GM18951 (cell line): Measurements from ENCODE around the gene NDUFB10.

Source experiments
- POLR2A ChIP-seq: IDR thresholded peaks from 4 replicates; pipeline ENCODE4 v1.6.1; 2011; ENCODE audit warnings: mild to moderate bottlenecking; ENCODE audit not compliant: insufficient read length, insufficient read depth; ENCODE audit errors: extremely low read depth
- in situ Hi-C: fragments of 300-500 bp; cut with MboI; formaldehyde crosslinking; loops from one replicate; pipeline ENCODE4 v1.12.0; 2022; ENCODE audit warnings: low sequenced_read_pairs, mixed read lengths, inconsistent platforms; ENCODE audit not compliant: unreplicated experiment

The NDUFB10 gene

DNA sequence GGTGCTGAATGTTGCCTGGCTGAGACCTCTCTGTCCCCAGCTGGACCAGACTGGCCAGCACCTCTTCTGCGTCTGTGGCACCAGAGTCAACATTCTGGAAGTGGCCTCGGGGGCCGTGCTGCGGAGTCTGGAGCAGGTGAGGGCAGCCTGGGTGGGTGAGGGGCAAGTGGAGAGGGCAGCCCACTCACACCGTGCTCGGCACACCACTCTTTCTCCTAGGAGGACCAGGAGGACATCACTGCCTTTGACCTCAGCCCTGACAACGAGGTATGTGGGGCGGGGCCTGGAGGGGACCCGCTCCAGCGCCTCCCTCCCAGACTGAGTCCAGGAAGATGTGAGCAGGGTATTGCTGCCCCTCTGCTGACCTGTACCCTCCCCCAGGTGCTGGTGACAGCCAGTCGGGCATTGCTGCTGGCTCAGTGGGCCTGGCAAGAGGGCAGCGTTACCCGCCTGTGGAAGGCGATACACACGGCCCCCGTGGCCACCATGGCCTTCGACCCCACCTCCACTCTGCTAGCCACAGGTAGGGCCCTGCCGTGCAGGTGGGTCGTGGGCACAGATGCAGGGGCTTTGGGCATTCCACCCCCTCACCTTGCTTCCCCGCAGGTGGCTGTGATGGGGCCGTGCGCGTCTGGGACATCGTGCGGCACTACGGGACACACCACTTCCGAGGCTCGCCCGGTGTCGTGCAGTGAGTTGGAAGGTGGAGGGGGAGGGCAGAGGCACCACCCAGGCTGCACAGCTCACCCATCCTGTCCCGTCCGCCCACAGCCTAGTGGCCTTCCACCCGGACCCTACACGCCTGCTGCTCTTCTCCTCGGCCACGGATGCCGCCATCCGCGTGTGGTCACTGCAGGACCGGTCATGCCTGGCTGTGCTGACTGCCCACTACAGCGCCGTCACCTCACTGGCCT, 15.1 kb downstream of the NDUFB10 start:
- TF ChIP-seq POLR2A: no peak
- in situ Hi-C loops: no loop called here

DNA sequence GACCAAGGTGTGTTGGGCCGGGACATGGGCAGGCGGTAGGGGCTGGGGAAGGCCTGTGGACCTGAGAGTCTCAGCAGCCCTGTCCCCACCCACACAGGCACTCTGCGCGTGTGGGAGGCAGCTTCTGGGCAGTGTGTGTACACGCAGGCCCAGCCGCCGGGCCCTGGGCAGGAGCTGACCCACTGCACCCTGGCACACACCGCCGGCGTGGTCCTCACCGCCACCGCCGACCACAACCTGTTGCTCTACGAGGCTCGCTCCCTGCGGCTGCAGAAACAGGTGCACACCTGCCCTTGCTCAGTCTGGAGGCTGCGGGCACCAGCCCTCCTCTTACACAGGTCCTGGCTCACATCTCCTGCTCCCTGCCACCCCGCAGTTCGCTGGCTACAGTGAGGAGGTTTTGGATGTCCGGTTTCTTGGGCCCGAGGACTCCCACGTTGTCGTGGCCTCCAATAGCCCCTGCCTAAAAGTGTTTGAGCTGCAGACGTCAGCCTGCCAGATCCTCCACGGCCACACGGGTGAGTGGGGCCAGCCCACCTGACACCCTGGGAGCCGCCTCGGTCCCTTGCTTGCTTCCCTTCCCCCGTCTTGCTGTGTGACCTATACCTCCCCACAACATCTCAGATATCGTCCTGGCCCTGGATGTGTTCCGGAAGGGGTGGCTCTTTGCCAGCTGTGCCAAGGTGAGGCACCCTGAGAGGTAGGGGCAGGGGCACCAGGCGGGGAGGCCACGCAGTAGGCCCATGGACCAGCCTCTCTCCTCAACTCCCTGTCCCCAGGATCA, 16.3 kb downstream of the NDUFB10 start:
- in situ Hi-C loops: no loop called here
- no peak for TF ChIP-seq POLR2A

DNA sequence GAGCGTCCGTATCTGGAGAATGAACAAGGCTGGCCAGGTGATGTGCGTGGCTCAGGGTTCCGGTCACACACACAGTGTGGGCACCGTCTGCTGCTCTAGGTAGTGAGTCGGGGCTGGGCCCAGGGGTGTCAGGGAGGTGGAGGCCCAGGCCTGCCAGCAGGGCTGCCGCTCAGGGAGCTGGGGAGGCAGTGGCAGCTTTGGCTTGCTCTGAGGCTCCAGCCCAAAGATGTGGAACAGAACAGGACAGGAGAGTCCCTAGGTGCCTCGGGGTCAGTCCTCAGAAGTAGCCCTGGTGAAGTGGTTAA, 16.8 kb downstream of the NDUFB10 start:
- TF ChIP-seq POLR2A: no peak
- in situ Hi-C loops: no loop called here

DNA sequence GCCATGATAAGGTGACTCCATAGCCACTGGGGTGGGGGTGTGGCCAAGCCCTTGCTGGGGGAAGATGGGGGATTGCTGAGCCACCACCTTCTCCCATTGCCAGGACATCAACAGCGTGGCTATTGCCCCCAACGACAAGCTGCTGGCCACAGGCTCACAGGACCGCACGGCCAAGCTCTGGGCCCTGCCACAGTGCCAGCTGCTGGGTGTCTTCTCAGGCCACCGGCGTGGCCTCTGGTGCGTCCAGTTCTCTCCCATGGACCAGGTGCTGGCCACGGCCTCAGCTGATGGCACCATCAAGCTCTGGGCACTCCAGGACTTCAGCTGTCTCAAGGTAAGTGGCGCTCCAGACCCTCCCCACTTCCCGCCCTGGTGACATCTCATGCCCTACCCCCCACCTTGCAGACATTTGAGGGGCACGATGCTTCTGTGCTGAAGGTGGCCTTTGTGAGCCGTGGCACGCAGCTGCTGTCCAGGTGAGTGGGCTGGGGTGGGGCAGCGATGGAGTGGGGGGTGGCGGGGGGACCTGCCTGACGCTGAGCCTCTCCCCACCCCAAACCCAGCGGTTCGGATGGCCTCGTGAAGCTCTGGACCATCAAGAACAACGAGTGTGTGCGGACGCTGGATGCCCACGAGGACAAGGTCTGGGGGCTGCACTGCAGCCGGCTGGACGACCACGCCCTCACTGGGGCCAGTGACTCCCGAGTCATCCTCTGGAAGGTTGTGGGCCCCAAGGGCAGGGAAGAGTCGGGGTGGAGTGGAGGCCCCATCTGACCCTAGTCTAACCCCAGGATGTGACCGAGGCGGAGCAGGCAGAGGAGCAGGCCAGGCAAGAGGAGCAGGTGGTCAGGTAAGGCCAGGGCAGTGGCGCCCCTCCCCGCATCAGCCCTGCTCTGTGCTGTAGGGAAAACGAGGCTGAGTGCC, 17.9 kb downstream of the NDUFB10 start:
- in situ Hi-C loops: no loop called here
- no peak for TF ChIP-seq POLR2A

DNA sequence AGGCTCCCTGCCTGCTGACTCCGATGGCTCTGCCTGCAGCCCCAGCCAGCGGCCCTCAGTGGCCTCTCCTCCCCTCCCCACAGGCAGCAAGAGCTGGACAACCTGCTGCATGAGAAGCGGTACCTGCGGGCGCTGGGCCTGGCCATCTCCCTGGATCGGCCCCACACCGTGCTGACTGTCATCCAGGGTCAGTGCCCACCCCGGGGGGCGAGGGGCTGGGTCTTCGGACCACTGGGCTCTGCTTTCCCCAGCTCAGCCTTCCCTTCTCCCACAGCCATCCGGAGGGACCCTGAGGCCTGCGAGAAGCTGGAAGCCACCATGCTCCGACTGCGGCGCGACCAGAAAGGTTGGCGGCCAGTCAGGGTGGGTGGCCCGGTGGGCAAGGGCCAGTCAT, 18.5 kb downstream of the NDUFB10 start:
- no peak for TF ChIP-seq POLR2A
- in situ Hi-C loops: no loop called here

DNA sequence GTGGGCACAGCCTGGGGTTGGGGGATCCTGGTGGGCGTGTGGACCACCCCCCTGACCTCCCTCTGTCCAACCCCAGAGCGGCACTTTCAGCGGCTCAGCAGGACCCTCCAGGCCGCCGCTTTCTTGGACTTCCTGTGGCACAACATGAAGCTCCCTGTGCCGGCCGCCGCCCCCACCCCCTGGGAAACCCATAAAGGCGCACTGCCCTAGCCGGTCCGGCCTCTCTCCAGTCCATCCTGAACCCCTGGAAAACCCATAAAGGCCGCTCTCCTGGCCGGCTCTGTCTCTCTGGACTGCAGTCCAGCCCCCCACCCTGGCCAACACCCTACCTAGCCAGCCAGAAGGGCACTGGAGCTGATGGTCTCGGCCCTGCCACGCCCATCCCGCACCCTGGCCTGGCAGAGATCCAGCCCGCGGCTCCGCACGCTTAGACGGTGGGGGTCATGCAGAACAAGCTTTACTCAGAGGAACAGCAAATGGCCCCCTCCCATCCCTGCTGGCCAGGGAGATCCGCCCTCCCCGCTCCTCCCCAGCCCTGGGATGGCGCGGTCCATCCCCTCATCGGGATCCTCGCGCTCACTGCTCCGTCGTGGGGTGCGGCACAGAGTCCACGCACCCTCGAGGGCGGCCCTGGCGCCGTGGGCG, 19.3 kb downstream of the NDUFB10 start:
- in situ Hi-C loops: no loop called here
- no peak for TF ChIP-seq POLR2A

DNA sequence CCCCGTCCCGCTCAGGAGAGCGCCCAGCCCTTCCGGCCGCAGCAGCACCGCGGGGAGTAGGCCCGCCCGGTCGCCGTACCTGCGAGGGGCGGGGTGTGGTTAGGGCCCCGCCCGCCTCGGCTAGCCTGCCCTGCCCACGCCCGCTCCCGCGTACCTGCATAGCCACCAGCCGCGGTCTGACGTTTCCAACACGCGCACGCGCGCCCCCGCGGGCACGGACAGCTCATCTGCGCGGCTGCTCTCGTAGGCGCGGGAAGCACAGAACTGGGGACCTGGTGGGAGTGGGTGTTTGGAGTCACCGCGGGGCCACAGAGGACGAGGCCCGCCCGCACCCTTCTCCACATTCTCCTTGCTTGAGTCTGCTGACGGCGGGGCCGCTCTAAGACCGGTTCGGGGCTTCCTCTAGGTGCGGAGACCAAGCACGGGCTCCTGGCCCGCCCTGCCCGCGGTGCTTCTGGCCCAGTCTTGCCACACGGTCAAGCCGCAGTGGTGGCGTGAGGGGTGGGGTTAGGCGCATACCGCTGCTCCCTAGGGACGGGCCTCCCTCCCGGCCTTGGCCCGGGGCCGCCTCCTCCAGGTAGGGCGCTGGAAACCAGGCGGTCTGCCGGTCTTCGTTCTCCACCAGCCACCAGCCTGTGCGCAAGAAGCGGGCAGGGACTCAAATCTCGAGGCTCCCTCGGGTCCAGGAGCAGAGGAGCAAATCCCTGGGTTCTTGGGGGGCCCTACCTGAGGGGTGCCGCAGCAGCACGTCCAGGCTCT, 20.1 kb downstream of the NDUFB10 start:
- no peak for TF ChIP-seq POLR2A
- in situ Hi-C loops: no loop called here

DNA sequence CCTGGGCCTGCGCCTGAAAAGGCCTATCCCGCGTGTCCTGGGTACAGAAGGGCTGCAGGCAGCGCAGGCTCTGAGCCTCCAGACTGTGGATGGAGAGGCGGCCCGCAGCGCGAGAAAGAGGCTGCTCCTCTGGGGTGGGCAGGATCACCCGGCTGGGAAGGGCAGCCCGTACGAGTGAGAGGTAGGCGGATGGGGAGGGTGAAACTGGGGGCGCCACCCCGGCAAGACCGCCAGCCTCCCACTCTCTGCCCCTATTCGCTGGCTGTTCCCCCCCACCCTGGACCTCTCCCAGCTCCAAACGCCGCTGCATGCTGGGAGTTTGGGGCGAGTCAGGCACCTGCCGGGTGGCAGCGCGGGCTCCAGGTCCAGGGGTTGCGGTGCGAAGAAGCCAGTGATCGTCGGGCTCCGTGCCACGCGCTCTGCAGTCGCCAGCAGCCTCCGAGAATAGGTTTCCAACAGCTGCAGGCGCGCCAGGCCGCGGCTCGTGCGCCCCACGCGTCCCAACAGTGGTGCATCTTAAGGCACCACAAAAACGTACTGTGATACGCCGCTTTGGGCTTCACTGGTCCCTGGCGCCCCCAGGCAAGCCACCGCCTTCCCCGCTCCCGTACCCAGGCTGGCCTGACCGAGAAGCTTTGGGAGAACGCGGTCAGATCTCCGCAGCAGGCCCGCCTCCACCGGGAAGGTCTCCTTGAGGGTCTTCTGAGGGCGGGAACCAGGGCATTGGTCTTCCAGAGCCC, 20.9 kb downstream of the NDUFB10 start:
- no peak for TF ChIP-seq POLR2A
- in situ Hi-C loops: no loop called here

DNA sequence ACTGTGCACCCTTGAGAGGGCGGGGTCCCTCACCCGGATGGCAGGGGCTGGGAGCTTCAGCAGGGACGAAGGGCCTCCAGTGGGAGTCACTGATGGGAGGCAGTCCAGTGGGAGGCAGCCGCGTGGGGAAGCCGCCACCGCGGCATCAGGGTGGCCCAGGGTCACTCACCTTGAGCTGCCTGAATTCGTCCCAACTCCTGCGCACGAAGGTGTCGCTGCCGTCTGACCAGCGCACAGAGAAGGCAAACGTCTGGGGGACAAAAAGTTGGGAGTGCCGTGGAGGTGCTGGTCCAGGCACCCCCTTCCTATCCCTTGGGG, 21.4 kb downstream of the NDUFB10 start:
- no peak for TF ChIP-seq POLR2A

DNA sequence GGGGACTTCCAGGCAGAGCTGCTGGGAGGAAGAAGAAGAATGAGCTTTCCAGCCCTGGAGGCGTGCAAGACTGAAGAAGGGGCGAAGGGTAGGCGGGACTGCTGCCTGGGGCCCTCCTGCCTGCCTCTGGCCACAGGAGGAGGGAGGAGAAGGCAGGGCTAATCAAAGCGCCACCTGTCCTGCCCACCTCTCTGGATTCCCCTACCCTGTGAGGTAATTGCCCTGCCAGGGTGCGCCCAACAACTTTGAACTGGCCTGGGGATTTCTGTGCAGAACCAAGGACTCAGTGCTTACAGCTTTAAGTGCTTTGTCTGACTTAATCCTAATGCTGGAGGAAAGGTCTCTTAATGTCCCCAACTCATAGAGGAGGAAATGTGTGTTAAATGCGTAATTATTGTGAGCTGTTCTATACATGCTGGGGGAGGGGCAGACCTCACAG, 22.1 kb downstream of the NDUFB10 start, which contains the start of gene NOXO1:
TSS of gene NOXO1 (minus strand) at position 72 of the 439 bp plus-strand sequence. CDS start 290 bp downstream, outside the sequence.
- TF ChIP-seq POLR2A: no peak
- in situ Hi-C loops: no loop called here

More for the DNA sequence above, 21.4 kb downstream of the NDUFB10 start:
- in situ Hi-C loops: no loop called here

DNA sequence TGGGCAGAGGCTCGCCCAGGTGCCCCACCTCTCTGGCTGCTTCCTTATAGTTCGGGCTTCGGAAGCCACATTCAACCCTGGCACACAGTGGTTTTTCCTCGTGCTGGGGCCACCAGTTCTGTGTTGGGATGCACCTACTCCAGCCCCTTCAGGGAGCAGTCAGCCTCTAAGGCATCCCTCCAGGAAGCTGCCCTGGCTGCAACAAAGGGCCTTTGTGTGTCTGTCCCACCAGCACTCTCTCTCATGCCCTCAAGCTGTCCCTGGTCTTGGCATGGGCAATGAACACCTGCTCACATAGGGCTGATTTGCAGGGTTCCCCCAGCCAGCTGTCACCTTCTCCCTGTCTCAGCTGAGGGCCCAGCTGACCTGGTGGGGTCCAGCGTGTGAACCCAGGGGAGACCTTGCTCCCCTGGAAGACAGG, 22.7 kb downstream of the NDUFB10 start:
- no peak for TF ChIP-seq POLR2A
- in situ Hi-C loops: no loop called here

DNA sequence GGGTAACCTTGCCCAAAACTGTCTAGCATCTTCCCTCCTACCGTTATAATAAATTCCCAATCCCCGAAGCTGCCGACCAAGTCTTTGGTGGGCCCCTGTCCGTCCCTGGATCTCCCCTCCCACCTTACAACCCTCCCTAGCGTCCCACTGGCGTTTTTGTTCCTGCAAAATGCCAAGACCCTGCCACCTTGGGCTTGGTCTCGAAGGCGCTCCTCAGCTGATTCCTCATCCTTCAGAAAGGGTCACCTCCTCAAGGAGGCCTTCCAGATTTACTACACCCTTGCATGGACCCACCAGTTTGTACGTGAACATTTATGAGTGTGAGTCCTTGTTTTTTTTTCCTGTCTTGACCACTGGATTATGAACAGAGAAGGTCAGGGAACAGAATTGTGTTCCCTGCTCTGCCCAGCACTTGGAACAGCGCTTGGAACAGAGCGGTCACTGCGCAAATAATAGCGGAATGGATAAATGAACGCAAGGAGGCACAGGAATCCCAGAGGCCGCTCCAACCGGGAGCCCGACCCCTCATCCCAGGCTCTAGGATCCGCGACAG, 23.7 kb downstream of the NDUFB10 start:
- in situ Hi-C loops: no loop called here

More for the DNA sequence above, 23.7 kb downstream of the NDUFB10 start:
- no peak for TF ChIP-seq POLR2A
